Brain microvascular endothelial cell (primary cell): Measurements from ENCODE around the gene NHLH1.

Experiments
- DNase-seq: peaks from one replicate; pipeline ENCODE4 v3.0.0-alpha.2; 2020
- H3K27ac ChIP-seq: fragments of 250-450 bp; sonication (Bioruptor Pico); 2 replicates; pipeline ENCODE4 v1.5.1; 2020; ENCODE audit warnings: mild to moderate bottlenecking, moderate library complexity
- H3K27me3 ChIP-seq: fragments of 250-450 bp; sonication (Bioruptor Pico); replicated peaks from 2 replicates; pipeline ENCODE4 v1.5.1; 2020; ENCODE audit warnings: mild to moderate bottlenecking
- H3K36me3 ChIP-seq: fragments of 250-450 bp; sonication (Bioruptor Pico); replicated peaks from 2 replicates; pipeline ENCODE4 v1.5.1; 2020; ENCODE audit warnings: mild to moderate bottlenecking
- H3K4me3 ChIP-seq: 2 replicates; pipeline ENCODE4 v1.5.1; 2011; ENCODE audit warnings: low read depth, mild to moderate bottlenecking, control low read depth, low read length, moderate library complexity
- CTCF ChIP-seq: IDR thresholded peaks from 2 replicates; pipeline ENCODE4 v1.5.1; 2011; ENCODE audit warnings: low read depth, mild to moderate bottlenecking, moderate library complexity, low read length, control low read depth, inconsistent platforms; ENCODE audit errors: missing control alignments
- in situ Hi-C: cut with HindIII; loops from 2 replicates; pipeline ENCODE4 v1.10.0; 2017; ENCODE audit warnings: low sequenced_read_pairs, low pct_ligation_motif_present

The NHLH1 gene

GRCh38 chr1:160366731-160367515, at the start of gene NHLH1:
Gene NHLH1 (plus strand): TSS chr1:160367071. CDS start chr1:160370732, 3,661 bp downstream.
- no peak for DNase-seq
- in situ Hi-C loops, result no loop called here
- H3K36me3 ChIP-seq, result no peaks in the 10 kb centered on the region
- no peak within 1 kb of the TSS for H3K27ac ChIP-seq
- H3K4me3 ChIP-seq, result no peak within 1 kb of the TSS
- no peak for TF ChIP-seq CTCF
- no peaks in the 10 kb centered on the region for H3K27me3 ChIP-seq

DNA sequence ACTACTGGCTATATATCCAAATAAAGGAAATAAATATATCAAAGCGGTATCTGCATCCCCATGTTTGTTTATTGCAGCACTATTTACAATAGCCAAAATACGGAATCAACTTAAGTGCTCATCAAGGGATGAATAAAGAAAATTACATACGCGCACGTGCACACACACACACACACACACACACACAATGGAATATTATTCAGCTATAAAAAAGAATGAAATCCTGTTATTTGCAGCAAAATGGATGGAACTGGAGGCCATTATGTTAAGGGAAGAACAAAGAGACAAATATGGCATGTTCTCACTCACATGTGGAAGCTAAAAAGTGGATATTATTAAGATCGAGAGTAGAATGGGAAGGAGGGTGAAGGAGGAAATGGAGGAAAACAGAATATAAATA, 44.0 kb upstream of the NHLH1 start:
- DNase-seq, result no peak
- in situ Hi-C loops, result no loop called here
- no peak for TF ChIP-seq CTCF
- no peak overlapping the region for H3K27ac ChIP-seq
- peaks cover 77% of the 10 kb centered on the region for H3K36me3 ChIP-seq
- H3K27me3 ChIP-seq, result no peaks in the 10 kb centered on the region
- no peak overlapping the region for H3K4me3 ChIP-seq

GRCh38 chr1:160325252-160325651, 41.6 kb upstream of the NHLH1 start:
- Histone ChIP-seq H3K27ac (no peak overlapping the region), H3K27me3 (no peaks in the 10 kb centered on the region), H3K36me3 (peaks cover 90% of the 10 kb centered on the region), H3K4me3 (no peak overlapping the region)
- TF ChIP-seq CTCF, result no peak
- in situ Hi-C loops, result loop anchor here (5.0 kb wide), 1 partner anchor 33 kb away; no protein-coding TSS in a partner anchor
- DNase-seq, result no peak

DNA sequence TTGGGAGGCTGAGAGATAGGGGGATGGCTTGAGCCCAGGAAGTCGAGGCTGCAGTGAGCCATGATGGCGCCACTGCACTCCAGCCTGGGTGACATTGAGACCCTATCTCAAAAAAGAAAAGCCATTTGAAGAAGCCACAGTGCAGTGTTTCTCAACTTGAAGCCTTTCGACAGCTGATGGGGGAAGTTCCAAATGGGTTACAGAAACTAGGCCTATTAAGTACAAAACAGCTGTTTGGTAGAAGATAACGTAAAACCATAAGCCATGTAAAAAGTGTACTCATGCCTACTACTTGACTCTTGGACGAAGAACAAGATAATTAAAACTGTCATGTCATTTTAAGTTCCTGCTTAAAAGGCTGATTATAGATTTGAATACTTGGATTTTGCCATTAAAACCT, 40.5 kb upstream of the NHLH1 start:
- Histone ChIP-seq H3K27me3 (no peaks in the 10 kb centered on the region), H3K4me3 (no peak overlapping the region), H3K36me3 (peaks cover 93% of the 10 kb centered on the region), H3K27ac (no peak overlapping the region)
- DNase-seq, result no peak
- TF ChIP-seq CTCF, result no peak
- in situ Hi-C loops, result loop anchor here (5.0 kb wide), 1 partner anchor 34 kb away; no protein-coding TSS in a partner anchor

GRCh38 chr1:160328184-160328583, 38.7 kb upstream of the NHLH1 start:
- no peak for DNase-seq
- Histone ChIP-seq H3K4me3 (no peak overlapping the region), H3K27ac (no peak overlapping the region), H3K36me3 (peaks cover 96% of the 10 kb centered on the region), H3K27me3 (no peaks in the 10 kb centered on the region)
- in situ Hi-C loops, result loop anchor here (5.0 kb wide), 1 partner anchor 36 kb away; no protein-coding TSS in a partner anchor
- no peak for TF ChIP-seq CTCF
